Naive B cell (primary cell): ENCODE data around the gene TSHZ2. TPM values are rescaled to one million over a fixed set of nuclear protein-coding genes. Genes with fewer than 3 reads are reported as not detected.
"Not testable (repeated sequence)": the region's sequence is repeated elsewhere in the genome, so short reads cannot be mapped to it uniquely, and the experiment has no call there.

Experiments used
- ATAC-seq, 2 donors: fragments of 150-1000 bp; cut with Tn5 transposase; 2 replicates each; pipeline ENCODE4 v1.10.0; 2021; ENCODE audit warnings: low read depth in 2 of 2, mild to moderate bottlenecking in 2 of 2, moderate library complexity in 2 of 2
- DNase-seq: peaks from one replicate; pipeline ENCODE4 v3.0.0; 2022
- H3K27ac Mint-ChIP-seq, 6 donors: one replicate each; pipeline ENCODE4 v1.8.0; 2020 to 2022; ENCODE audit warnings: mild to moderate bottlenecking in 6 of 6, mixed read lengths in 6 of 6, moderate library complexity in 5 of 6, inconsistent platforms in 2 of 6
- H3K27me3 Mint-ChIP-seq, 3 donors: one replicate each; pipeline ENCODE4 v1.8.0; 2021 to 2022; ENCODE audit warnings: mixed read lengths in 3 of 3, mild to moderate bottlenecking in 1 of 3
- H3K36me3 Mint-ChIP-seq, 2 donors: one replicate each; pipeline ENCODE4 v1.8.0; 2020 to 2022; ENCODE audit warnings: mixed read lengths in 2 of 2, inconsistent platforms in 1 of 2, mild to moderate bottlenecking in 1 of 2
- H3K4me1 Mint-ChIP-seq, 3 donors: one replicate each; pipeline ENCODE4 v1.8.0; 2020 to 2022; ENCODE audit warnings: mixed read lengths in 3 of 3, inconsistent platforms in 1 of 3, mild to moderate bottlenecking in 1 of 3, moderate library complexity in 1 of 3
- H3K4me3 Mint-ChIP-seq, 8 donors: one replicate each; pipeline ENCODE4 v1.8.0; 2020 to 2022; ENCODE audit warnings: mild to moderate bottlenecking in 8 of 8, mixed read lengths in 8 of 8, moderate library complexity in 8 of 8, inconsistent platforms in 2 of 8
- H3K9me3 Mint-ChIP-seq, 7 donors: one replicate each; pipeline ENCODE4 v1.8.0; 2020 to 2022; ENCODE audit warnings: mixed read lengths in 7 of 7, mild to moderate bottlenecking in 5 of 7, inconsistent platforms in 2 of 7, moderate library complexity in 1 of 7
- polyA plus RNA-seq, 6 donors: library from polyadenylated mRNA; unstranded; fragments of 300-500 nt; fragmentation: Illumina TruSeq; gene quantifications; one replicate each; pipeline ENCODE4 v1.2.3, GENCODE V29; 2021; ENCODE audit warnings: low read depth in 6 of 6

Gene TSHZ2
- polyA plus RNA-seq, 6 donors from 2014 or later = 0.04 to 0.32 (median 0.13) TPM; not detected in 2

GRCh38 chr20:53009979-53010735 lies 38.0 kb downstream of the TSHZ2 start:
- Mint-ChIP-seq H3K4me3 (no peak overlapping the region), H3K27ac (no peak overlapping the region)

GRCh38 chr20:53011640-53012039 lies 39.5 kb downstream of the TSHZ2 start:
- Mint-ChIP-seq H3K4me1 (peaks cover 4 to 14% (median 12%) of the 10 kb centered on the region in 3 donors), H3K27me3 (peaks cover 0 to 20% (median 11%) of the 10 kb centered on the region in 3 donors), H3K27ac (no peak overlapping the region), H3K9me3 (peaks cover 4 to 31% (median 16%) of the 10 kb centered on the region in 7 donors), H3K4me3 (no peak overlapping the region), H3K36me3 (peaks cover 0 to 15% of the 10 kb centered on the region in 2 donors)
- DNase-seq (no peak), ATAC-seq (no peak)

More at GRCh38 chr20:53009979-53010735, 38.0 kb downstream of the TSHZ2 start:
- ATAC-seq (no peak), DNase-seq (no peak)
- Mint-ChIP-seq H3K27me3 (peaks cover 0 to 15% (median 9%) of the 10 kb centered on the region in 3 donors), H3K4me1 (peaks cover 4 to 14% (median 12%) of the 10 kb centered on the region in 3 donors), H3K36me3 (peaks cover 0 to 12% of the 10 kb centered on the region in 2 donors), H3K9me3 (peaks cover 4 to 21% (median 16%) of the 10 kb centered on the region in 7 donors)

- peaks cover 0 to 15% of the 10 kb centered on the region in 2 donors for H3K36me3 Mint-ChIP-seq
- peak overlapping the region in 1 of 6 donors; percentile 11 for H3K27ac Mint-ChIP-seq
- peaks cover 4 to 14% (median 12%) of the 10 kb centered on the region in 3 donors for H3K4me1 Mint-ChIP-seq
- peaks cover 4 to 31% (median 16%) of the 10 kb centered on the region in 7 donors for H3K9me3 Mint-ChIP-seq
- peaks cover 0 to 18% (median 15%) of the 10 kb centered on the region in 3 donors for H3K27me3 Mint-ChIP-seq
- H3K4me3 Mint-ChIP-seq = peak overlapping the region in 1 of 8 donors; percentile 0
- no peak for DNase-seq
- no peak for ATAC-seq
Measured at GRCh38 chr20:53013183-53013582, 41.0 kb downstream of the TSHZ2 start.

- ATAC-seq (no peak), DNase-seq (no peak)
- Mint-ChIP-seq H3K27ac (no peak overlapping the region), H3K4me3 (no peak overlapping the region), H3K27me3 (peaks cover 0 to 18% (median 16%) of the 10 kb centered on the region in 3 donors), H3K36me3 (peaks cover 0 to 15% of the 10 kb centered on the region in 2 donors), H3K9me3 (peaks cover 4 to 31% (median 16%) of the 10 kb centered on the region in 7 donors), H3K4me1 (peaks cover 4 to 14% (median 12%) of the 10 kb centered on the region in 3 donors)
Measured at GRCh38 chr20:53013847-53014246, 41.7 kb downstream of the TSHZ2 start.

GRCh38 chr20:53016071-53016470 lies 43.9 kb downstream of the TSHZ2 start:
- H3K36me3 Mint-ChIP-seq = peaks cover 0 to 15% of the 10 kb centered on the region in 2 donors
- H3K9me3 Mint-ChIP-seq = peaks cover 8 to 43% (median 22%) of the 10 kb centered on the region in 7 donors
- H3K27me3 Mint-ChIP-seq = peaks cover 0 to 28% (median 16%) of the 10 kb centered on the region in 3 donors
- ATAC-seq (no peak), DNase-seq (no peak)
- no peak overlapping the region for H3K27ac Mint-ChIP-seq
- H3K4me3 Mint-ChIP-seq = no peak overlapping the region
- H3K4me1 Mint-ChIP-seq = peaks cover 4 to 14% (median 12%) of the 10 kb centered on the region in 3 donors

GRCh38 chr20:53016534-53017042 lies 44.4 kb downstream of the TSHZ2 start:
- Mint-ChIP-seq H3K27ac (no peak overlapping the region), H3K4me3 (no peak overlapping the region), H3K4me1 (peaks cover 4 to 14% (median 12%) of the 10 kb centered on the region in 3 donors), H3K9me3 (peaks cover 7 to 43% (median 22%) of the 10 kb centered on the region in 7 donors), H3K27me3 (peaks cover 0 to 28% (median 20%) of the 10 kb centered on the region in 3 donors), H3K36me3 (peaks cover 0 to 15% of the 10 kb centered on the region in 2 donors)
- ATAC-seq = no peak
- no peak for DNase-seq

GRCh38 chr20:53017206-53017605 lies 45.0 kb downstream of the TSHZ2 start:
- Mint-ChIP-seq H3K27ac (no peak overlapping the region), H3K4me1 (peaks cover 4 to 14% (median 12%) of the 10 kb centered on the region in 3 donors), H3K4me3 (no peak overlapping the region), H3K9me3 (peaks cover 7 to 43% (median 22%) of the 10 kb centered on the region in 7 donors), H3K27me3 (peaks cover 0 to 28% (median 20%) of the 10 kb centered on the region in 3 donors), H3K36me3 (peaks cover 0 to 15% of the 10 kb centered on the region in 2 donors)
- ATAC-seq (no peak), DNase-seq (no peak)

GRCh38 chr20:53019464-53019863 lies 47.3 kb downstream of the TSHZ2 start:
- peaks cover 0 to 33% (median 23%) of the 10 kb centered on the region in 3 donors for H3K27me3 Mint-ChIP-seq
- H3K9me3 Mint-ChIP-seq = peaks cover 4 to 29% (median 11%) of the 10 kb centered on the region in 7 donors
- H3K27ac Mint-ChIP-seq = no peak overlapping the region

GRCh38 chr20:53020376-53020775 lies 48.2 kb downstream of the TSHZ2 start:
- peaks cover 0 to 24% (median 17%) of the 10 kb centered on the region in 3 donors for H3K27me3 Mint-ChIP-seq
- H3K36me3 Mint-ChIP-seq = no peaks in the 10 kb centered on the region
- DNase-seq (no peak), ATAC-seq (no peak)
- no peaks in the 10 kb centered on the region for H3K4me1 Mint-ChIP-seq
- no peak overlapping the region for H3K4me3 Mint-ChIP-seq
- peaks cover 0 to 20% (median 4%) of the 10 kb centered on the region in 7 donors for H3K9me3 Mint-ChIP-seq
- H3K27ac Mint-ChIP-seq = no peak overlapping the region

More at GRCh38 chr20:53019464-53019863, 47.3 kb downstream of the TSHZ2 start:
- no peak for ATAC-seq
- H3K4me1 Mint-ChIP-seq = peaks cover 0 to 3% (median 0%) of the 10 kb centered on the region in 3 donors
- no peak overlapping the region for H3K4me3 Mint-ChIP-seq
- DNase-seq = no peak
- peaks cover 0 to 9% of the 10 kb centered on the region in 2 donors for H3K36me3 Mint-ChIP-seq

GRCh38 chr20:53020834-53021233 lies 48.7 kb downstream of the TSHZ2 start:
- H3K27ac Mint-ChIP-seq = no peak overlapping the region
- no peaks in the 10 kb centered on the region for H3K36me3 Mint-ChIP-seq
- H3K4me3 Mint-ChIP-seq = no peak overlapping the region
- peaks cover 0 to 19% (median 4%) of the 10 kb centered on the region in 7 donors for H3K9me3 Mint-ChIP-seq
- H3K4me1 Mint-ChIP-seq = no peaks in the 10 kb centered on the region
- H3K27me3 Mint-ChIP-seq = peaks cover 0 to 21% (median 20%) of the 10 kb centered on the region in 3 donors
- DNase-seq (no peak), ATAC-seq (no peak)

GRCh38 chr20:53021934-53022333 lies 49.8 kb downstream of the TSHZ2 start:
- Mint-ChIP-seq H3K27ac (peak overlapping the region in 1 of 6 donors; percentile 6), H3K4me1 (no peaks in the 10 kb centered on the region), H3K27me3 (peaks cover under 1 to 23% (median 19%) of the 10 kb centered on the region in 3 donors), H3K9me3 (peaks cover 0 to 12% (median 4%) of the 10 kb centered on the region in 7 donors), H3K4me3 (no peak overlapping the region), H3K36me3 (no peaks in the 10 kb centered on the region)
- ATAC-seq = no peak
- DNase-seq = no peak

- Mint-ChIP-seq H3K27ac (no peak overlapping the region), H3K36me3 (no peaks in the 10 kb centered on the region), H3K4me3 (no peak overlapping the region), H3K27me3 (peaks cover 14 to 30% (median 24%) of the 10 kb centered on the region in 3 donors), H3K9me3 (peaks cover 0 to 12% (median 4%) of the 10 kb centered on the region in 7 donors), H3K4me1 (peaks cover 0 to 2% (median 0%) of the 10 kb centered on the region in 3 donors)
- no peak for ATAC-seq
- DNase-seq = no peak
Measured at GRCh38 chr20:53023732-53024520, 51.8 kb downstream of the TSHZ2 start.

- H3K4me3 Mint-ChIP-seq, H3K9me3 Mint-ChIP-seq, DNase-seq, H3K4me1 Mint-ChIP-seq, H3K36me3 Mint-ChIP-seq, ATAC-seq: not testable (repeated sequence)
- Mint-ChIP-seq H3K27me3 (peaks cover 14 to 29% (median 26%) of the 10 kb centered on the region in 3 donors), H3K27ac (peak overlapping the region in 1 of 6 donors; percentile 25)
Measured at GRCh38 chr20:53024653-53025052, 52.5 kb downstream of the TSHZ2 start.
